SK-N-SH (cell line): ENCODE measurements around the gene STKLD1.

ENCODE experiments used
- CHD2 ChIP-seq: fragments of 150-350 bp; IDR thresholded peaks from 2 replicates; pipeline ENCODE4 v1.6.1; 2018; ENCODE audit warnings: low read length; ENCODE audit not compliant: partially characterized antibody
- EP300 ChIP-seq, 2 experiments: IDR thresholded peaks; 2 replicates each; pipeline versions ENCODE4 v1.4.0 to v1.6.1; 2012; ENCODE audit warnings: borderline replicate concordance in 1 of 2, low read depth in 1 of 2, low read length in 1 of 2
- EZH2phosphoT487 ChIP-seq: fragments of 200-600 bp; sonication (generic); IDR thresholded peaks from 2 replicates; pipeline ENCODE4 v1.6.1; 2017; ENCODE audit warnings: low read depth, mixed run types, mild to moderate bottlenecking, antibody characterized with exemption, moderate library complexity, borderline replicate concordance
- JUND ChIP-seq: IDR thresholded peaks from 2 replicates; pipeline ENCODE4 v1.4.0; 2012
- NRF1 ChIP-seq: IDR thresholded peaks from 2 replicates; pipeline ENCODE4 v1.6.1; 2012; ENCODE audit warnings: low read depth, mild to moderate bottlenecking, low read length
- POLR2AphosphoS5 ChIP-seq: IDR thresholded peaks from 2 replicates; pipeline ENCODE4 v1.6.1; 2012; ENCODE audit warnings: low read depth, low read length
- SIN3A ChIP-seq: IDR thresholded peaks from 2 replicates; pipeline ENCODE4 v1.6.1; 2012; ENCODE audit warnings: low read depth, mild to moderate bottlenecking, low read length, moderate library complexity, borderline replicate concordance
- TAF1 ChIP-seq: IDR thresholded peaks from 2 replicates; pipeline ENCODE4 v1.6.1; 2012; ENCODE audit warnings: low read depth, mild to moderate bottlenecking, low read length, moderate library complexity, borderline replicate concordance
- TCF12 ChIP-seq: IDR thresholded peaks from 2 replicates; pipeline ENCODE4 v1.4.0; 2012
- TEAD4 ChIP-seq: IDR thresholded peaks from 2 replicates; pipeline ENCODE4 v1.4.0; 2012; ENCODE audit warnings: mild to moderate bottlenecking, borderline replicate concordance; ENCODE audit not compliant: insufficient read depth
- TF ChIP-seq, protein P1 (sequence below): fragments of 200-600 bp; sonication (generic); IDR thresholded peaks from 2 replicates; pipeline ENCODE4 v1.6.1; 2017; ENCODE audit warnings: antibody characterized with exemption, mild to moderate bottlenecking, moderate library complexity
- TF ChIP-seq, protein P2 (sequence below): IDR thresholded peaks from 2 replicates; pipeline ENCODE4 v1.6.1; 2012; ENCODE audit warnings: mild to moderate bottlenecking, low read depth, low read length, moderate library complexity
- TF ChIP-seq, protein P3 (sequence below): fragments of 150-350 bp; IDR thresholded peaks from 2 replicates; pipeline ENCODE4 v1.6.1; 2017; ENCODE audit warnings: antibody characterized with exemption, low read length, low read depth, borderline replicate concordance
- TF ChIP-seq, protein P4 (sequence below): fragments of 150-350 bp; IDR thresholded peaks from 2 replicates; pipeline ENCODE4 v1.6.1; 2016; ENCODE audit warnings: mild to moderate bottlenecking, low read depth, low read length

DNA sequence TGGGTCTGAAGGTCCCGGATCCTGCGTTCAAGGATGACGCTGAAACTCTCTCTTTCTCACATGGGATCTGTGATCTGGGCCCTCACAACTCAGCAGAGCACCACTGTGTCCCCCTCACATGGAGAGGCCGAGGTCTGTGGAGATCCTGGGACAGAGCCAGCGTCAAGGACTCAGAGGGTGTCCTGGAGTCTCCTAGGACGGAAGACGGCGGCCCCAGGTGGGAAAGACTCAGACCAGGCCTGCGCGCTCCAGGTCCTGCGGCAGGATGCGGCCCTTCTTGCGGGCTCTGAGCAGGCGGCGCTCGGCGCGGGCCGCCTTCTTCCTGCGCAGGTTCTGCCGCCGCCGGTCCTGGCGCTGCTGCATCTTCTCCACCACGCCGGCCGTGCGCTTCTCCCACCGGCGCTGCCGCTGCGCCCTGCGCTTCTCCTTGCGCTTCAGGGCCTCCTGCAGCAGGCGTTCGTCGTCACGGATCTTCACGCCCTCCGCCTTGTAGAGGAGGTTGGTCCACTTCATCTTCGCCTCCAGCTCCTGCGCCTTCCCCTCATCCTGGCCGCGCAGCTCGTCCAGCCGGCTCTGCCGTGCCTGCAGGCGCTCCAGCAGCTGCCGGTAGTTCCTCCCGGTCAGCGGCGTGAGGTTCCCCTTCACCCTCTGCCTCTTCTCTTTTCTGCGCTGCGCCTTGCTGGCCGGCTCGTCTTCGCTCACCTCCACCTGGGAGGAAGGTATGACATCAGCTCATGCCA, 44.4 kb upstream of the STKLD1 start:
- TF ChIP-seq TEAD4 (no peak), EZH2phosphoT487 (no peak), JUND (no peak), TAF1 (no peak), CHD2 (no peak), EP300 (IDR thresholded peaks at IDR 0.05; ENCODE audit: borderline replicate concordance in 1 of 2, low read depth in 1 of 2, low read length in 1 of 2) (no peak), POLR2AphosphoS5 (no peak), NRF1 (no peak), SIN3A (no peak), TCF12 (no peak)
- TF ChIP-seq, protein P1, sequence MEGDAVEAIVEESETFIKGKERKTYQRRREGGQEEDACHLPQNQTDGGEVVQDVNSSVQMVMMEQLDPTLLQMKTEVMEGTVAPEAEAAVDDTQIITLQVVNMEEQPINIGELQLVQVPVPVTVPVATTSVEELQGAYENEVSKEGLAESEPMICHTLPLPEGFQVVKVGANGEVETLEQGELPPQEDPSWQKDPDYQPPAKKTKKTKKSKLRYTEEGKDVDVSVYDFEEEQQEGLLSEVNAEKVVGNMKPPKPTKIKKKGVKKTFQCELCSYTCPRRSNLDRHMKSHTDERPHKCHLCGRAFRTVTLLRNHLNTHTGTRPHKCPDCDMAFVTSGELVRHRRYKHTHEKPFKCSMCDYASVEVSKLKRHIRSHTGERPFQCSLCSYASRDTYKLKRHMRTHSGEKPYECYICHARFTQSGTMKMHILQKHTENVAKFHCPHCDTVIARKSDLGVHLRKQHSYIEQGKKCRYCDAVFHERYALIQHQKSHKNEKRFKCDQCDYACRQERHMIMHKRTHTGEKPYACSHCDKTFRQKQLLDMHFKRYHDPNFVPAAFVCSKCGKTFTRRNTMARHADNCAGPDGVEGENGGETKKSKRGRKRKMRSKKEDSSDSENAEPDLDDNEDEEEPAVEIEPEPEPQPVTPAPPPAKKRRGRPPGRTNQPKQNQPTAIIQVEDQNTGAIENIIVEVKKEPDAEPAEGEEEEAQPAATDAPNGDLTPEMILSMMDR, result no peak
- TF ChIP-seq, protein P2, sequence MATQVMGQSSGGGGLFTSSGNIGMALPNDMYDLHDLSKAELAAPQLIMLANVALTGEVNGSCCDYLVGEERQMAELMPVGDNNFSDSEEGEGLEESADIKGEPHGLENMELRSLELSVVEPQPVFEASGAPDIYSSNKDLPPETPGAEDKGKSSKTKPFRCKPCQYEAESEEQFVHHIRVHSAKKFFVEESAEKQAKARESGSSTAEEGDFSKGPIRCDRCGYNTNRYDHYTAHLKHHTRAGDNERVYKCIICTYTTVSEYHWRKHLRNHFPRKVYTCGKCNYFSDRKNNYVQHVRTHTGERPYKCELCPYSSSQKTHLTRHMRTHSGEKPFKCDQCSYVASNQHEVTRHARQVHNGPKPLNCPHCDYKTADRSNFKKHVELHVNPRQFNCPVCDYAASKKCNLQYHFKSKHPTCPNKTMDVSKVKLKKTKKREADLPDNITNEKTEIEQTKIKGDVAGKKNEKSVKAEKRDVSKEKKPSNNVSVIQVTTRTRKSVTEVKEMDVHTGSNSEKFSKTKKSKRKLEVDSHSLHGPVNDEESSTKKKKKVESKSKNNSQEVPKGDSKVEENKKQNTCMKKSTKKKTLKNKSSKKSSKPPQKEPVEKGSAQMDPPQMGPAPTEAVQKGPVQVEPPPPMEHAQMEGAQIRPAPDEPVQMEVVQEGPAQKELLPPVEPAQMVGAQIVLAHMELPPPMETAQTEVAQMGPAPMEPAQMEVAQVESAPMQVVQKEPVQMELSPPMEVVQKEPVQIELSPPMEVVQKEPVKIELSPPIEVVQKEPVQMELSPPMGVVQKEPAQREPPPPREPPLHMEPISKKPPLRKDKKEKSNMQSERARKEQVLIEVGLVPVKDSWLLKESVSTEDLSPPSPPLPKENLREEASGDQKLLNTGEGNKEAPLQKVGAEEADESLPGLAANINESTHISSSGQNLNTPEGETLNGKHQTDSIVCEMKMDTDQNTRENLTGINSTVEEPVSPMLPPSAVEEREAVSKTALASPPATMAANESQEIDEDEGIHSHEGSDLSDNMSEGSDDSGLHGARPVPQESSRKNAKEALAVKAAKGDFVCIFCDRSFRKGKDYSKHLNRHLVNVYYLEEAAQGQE, result no peak
- TF ChIP-seq, protein P3, sequence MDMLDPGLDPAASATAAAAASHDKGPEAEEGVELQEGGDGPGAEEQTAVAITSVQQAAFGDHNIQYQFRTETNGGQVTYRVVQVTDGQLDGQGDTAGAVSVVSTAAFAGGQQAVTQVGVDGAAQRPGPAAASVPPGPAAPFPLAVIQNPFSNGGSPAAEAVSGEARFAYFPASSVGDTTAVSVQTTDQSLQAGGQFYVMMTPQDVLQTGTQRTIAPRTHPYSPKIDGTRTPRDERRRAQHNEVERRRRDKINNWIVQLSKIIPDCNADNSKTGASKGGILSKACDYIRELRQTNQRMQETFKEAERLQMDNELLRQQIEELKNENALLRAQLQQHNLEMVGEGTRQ, result no peak
- TF ChIP-seq, protein P4, sequence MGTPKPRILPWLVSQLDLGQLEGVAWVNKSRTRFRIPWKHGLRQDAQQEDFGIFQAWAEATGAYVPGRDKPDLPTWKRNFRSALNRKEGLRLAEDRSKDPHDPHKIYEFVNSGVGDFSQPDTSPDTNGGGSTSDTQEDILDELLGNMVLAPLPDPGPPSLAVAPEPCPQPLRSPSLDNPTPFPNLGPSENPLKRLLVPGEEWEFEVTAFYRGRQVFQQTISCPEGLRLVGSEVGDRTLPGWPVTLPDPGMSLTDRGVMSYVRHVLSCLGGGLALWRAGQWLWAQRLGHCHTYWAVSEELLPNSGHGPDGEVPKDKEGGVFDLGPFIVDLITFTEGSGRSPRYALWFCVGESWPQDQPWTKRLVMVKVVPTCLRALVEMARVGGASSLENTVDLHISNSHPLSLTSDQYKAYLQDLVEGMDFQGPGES, result no peak
